Body of pancreas (tissue), 4 donors: ENCODE data around the gene UGGT2. TPM values are rescaled to one million over a fixed set of nuclear protein-coding genes. Genes with fewer than 3 reads are reported as not detected.
A peak's percentile ranks its signal among the peaks of the same experiment; 100 is the strongest.

Experiments used
- ATAC-seq: fragments of 150-250 bp; one replicate; pipeline ENCODE4 v1.9.1; 2016
- DNase-seq, 4 donors: peaks; one replicate each; pipeline ENCODE4 v3.0.0-alpha.2; 2019
- H3K27ac ChIP-seq, 4 donors: fragments of 200-600 bp; sonication (generic); 1 replicate in 3 of 4; 2 replicates in 1 of 4; pipeline versions ENCODE4 v1.5.1 to v1.6.1; 2016 to 2019; ENCODE audit warnings: mild to moderate bottlenecking in 1 of 4, mixed read lengths in 1 of 4, moderate library complexity in 1 of 4
- H3K27me3 ChIP-seq, 2 donors: fragments of 200-600 bp; sonication (generic); one replicate each; pipeline ENCODE4 v1.6.0; 2016; ENCODE audit warnings: mild to moderate bottlenecking in 1 of 2
- H3K36me3 ChIP-seq, 2 donors: fragments of 200-600 bp; sonication (generic); replicated peaks in 1 of 2; 2 replicates each; pipeline ENCODE4 v1.5.1; 2016; ENCODE audit warnings: low read depth in 2 of 2; ENCODE audit not compliant: insufficient read depth in 1 of 2
- H3K4me1 ChIP-seq: fragments of 200-600 bp; sonication (generic); one replicate; pipeline ENCODE4 v1.6.0; 2016
- H3K4me3 ChIP-seq, 2 donors: fragments of 200-600 bp; sonication (generic); 1 replicate in 1 of 2; 2 replicates in 1 of 2; pipeline ENCODE4 v1.5.1; 2016 to 2019
- H3K9me3 ChIP-seq, 3 donors: fragments of 200-600 bp; sonication (generic); 1 replicate in 2 of 3; 2 replicates in 1 of 3; pipeline ENCODE4 v1.5.1; 2016
- POLR2A ChIP-seq, 3 donors: fragments of 450-650 bp; IDR thresholded peaks; one replicate each; pipeline ENCODE4 v1.6.1; 2016; ENCODE audit warnings: antibody characterized with exemption in 3 of 3, mild to moderate bottlenecking in 2 of 3
- WGBS, 2 donors: methylation state at CpG; one replicate each; pipeline ENCODE4 v1.1.5; 2017; 5-methylcytosine and 5-hydroxymethylcytosine counted together
- intact Hi-C: fragments of 100-400 bp; cut with DNase I; formaldehyde crosslinking; loops from one replicate; pipeline ENCODE4 v1.15.1; 2023
- total RNA-seq, 2 donors: library from RNA; depleted of rRNA; stranded (reverse); fragments of >200 nt; gene quantifications; one replicate each; pipeline ENCODE4 v1.1.0, GENCODE V29; 2016
- TF ChIP-seq, protein P1 (sequence below), 7 experiments: fragments of 450-650 bp in 4 of 7; fragments of 200-600 bp in 3 of 7; sonication (generic) in 3 of 7; IDR thresholded peaks; one replicate each; pipeline ENCODE4 v1.5.1; 2016 to 2019; ENCODE audit warnings: antibody characterized with exemption in 7 of 7

Gene UGGT2
- total RNA-seq, 2 donors from 2014 or later = 49.8 TPM

DNA sequence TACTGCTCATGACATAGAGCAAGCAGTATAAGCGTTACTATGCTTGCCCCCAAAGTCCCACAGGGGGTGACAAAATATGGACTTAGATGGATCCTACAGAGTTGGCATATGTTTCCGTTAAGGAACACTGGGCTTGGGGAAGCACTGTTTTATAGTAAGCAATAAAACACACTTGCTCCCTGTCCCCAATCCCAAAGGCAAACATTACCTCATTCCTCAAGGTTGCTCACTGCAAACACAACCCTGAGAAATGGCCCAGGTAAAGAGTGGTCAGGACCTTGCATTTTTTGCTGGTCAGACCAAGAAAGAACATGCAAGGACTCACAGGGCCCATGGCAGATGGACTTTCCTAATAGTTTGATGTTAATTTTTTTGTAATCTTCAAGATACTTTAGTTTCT is 32.3 kb downstream of the UGGT2 start:
- intact Hi-C loops = no loop called here

DNA sequence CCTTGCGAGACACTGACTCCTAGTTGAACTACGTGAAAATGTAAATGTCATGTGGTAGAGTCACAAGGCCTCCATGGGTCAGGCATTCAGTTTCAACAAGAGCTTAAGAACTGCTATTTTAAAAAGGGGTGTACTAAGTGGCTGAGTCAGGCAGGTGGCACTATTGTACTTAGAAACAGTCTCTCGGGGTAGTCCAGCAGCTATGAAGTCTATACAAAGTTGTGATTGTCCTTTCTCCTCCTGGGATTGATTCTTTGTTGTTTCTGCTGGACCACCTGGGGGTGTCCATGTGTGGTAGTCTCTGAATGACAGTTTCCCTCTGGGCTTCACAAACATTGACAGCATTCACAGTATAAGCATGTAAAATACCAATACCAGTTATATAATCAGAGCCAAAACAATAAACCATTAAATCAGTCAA is 33.0 kb downstream of the UGGT2 start:
- DNase-seq = peak; percentile 69 to 82 (median 74)
- Histone ChIP-seq H3K4me1 (peaks cover 24% of the 10 kb centered on the region), H3K4me3 (no peak overlapping the region), H3K27me3 (no peaks in the 10 kb centered on the region), H3K27ac (peak overlapping the region; percentile 33 to 82 (median 62)), H3K9me3 (peaks cover 0 to 8% (median 0%) of the 10 kb centered on the region in 3 donors), H3K36me3 (peaks cover 0 to 1% of the 10 kb centered on the region in 2 donors)
- TF ChIP-seq, protein P1, sequence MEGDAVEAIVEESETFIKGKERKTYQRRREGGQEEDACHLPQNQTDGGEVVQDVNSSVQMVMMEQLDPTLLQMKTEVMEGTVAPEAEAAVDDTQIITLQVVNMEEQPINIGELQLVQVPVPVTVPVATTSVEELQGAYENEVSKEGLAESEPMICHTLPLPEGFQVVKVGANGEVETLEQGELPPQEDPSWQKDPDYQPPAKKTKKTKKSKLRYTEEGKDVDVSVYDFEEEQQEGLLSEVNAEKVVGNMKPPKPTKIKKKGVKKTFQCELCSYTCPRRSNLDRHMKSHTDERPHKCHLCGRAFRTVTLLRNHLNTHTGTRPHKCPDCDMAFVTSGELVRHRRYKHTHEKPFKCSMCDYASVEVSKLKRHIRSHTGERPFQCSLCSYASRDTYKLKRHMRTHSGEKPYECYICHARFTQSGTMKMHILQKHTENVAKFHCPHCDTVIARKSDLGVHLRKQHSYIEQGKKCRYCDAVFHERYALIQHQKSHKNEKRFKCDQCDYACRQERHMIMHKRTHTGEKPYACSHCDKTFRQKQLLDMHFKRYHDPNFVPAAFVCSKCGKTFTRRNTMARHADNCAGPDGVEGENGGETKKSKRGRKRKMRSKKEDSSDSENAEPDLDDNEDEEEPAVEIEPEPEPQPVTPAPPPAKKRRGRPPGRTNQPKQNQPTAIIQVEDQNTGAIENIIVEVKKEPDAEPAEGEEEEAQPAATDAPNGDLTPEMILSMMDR (IDR thresholded peaks at IDR 0.05) = peak; percentile 48 to 93 (median 88)
- no peak for TF ChIP-seq POLR2A (IDR thresholded peaks at IDR 0.05)
- 17 to 19% methylated on average over 3 of the region's 3 CpGs for WGBS, 2 donors
- peak; percentile 94 for ATAC-seq
- intact Hi-C loops = no loop called here

More for the DNA sequence above, 32.3 kb downstream of the UGGT2 start:
- no peaks in the 10 kb centered on the region for H3K27me3 ChIP-seq
- 42% methylated on average over 2 of the region's 2 CpGs for WGBS, 2 donors
- H3K4me1 ChIP-seq = peaks cover 24% of the 10 kb centered on the region
- TF ChIP-seq, protein P1 (IDR thresholded peaks at IDR 0.05) = no peak
- peak in 2 of 3 donors; percentile 39 to 44 for TF ChIP-seq POLR2A (IDR thresholded peaks at IDR 0.05)
- H3K27ac ChIP-seq = peak overlapping the region; percentile 33 to 82 (median 62)
- peak; percentile 97 for ATAC-seq
- H3K36me3 ChIP-seq = peaks cover 0 to 1% of the 10 kb centered on the region in 2 donors
- no peak overlapping the region for H3K4me3 ChIP-seq
- peak; percentile 56 to 76 (median 64) for DNase-seq
- H3K9me3 ChIP-seq = peaks cover 0 to 5% (median 0%) of the 10 kb centered on the region in 3 donors

DNA sequence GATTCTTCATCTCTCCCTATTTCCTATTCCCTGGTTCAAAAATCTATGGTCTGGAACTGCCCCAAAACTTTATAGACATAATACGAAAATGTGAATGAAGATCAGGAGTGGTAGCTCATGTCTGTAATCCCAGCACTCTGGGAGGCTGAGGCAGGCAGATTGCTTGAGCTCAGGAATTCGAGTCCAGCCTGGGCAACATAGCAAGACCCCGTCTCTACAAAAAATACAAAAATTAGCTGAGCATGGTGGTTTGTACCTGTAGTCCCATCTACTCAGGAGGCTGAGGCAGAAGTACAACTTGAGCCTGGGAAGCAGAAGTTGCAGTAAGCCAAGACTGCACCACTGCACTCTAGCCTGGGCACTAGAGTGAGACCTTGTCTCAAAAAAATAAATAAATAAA is 35.1 kb downstream of the UGGT2 start:
- H3K36me3 ChIP-seq = peaks cover 0 to 1% of the 10 kb centered on the region in 2 donors
- 89% methylated on average over 3 of the region's 3 CpGs for WGBS, 2 donors
- intact Hi-C loops = loop anchor here (10.0 kb wide), 1 partner anchor 797 kb away; no protein-coding TSS in a partner anchor
- DNase-seq = no peak
- TF ChIP-seq POLR2A (IDR thresholded peaks at IDR 0.05) = no peak
- TF ChIP-seq, protein P1 (IDR thresholded peaks at IDR 0.05) = no peak
- no peak overlapping the region for H3K4me3 ChIP-seq
- H3K4me1 ChIP-seq = peaks cover 24% of the 10 kb centered on the region
- H3K27ac ChIP-seq = no peak overlapping the region
- H3K27me3 ChIP-seq = no peaks in the 10 kb centered on the region
- no peak for ATAC-seq
- H3K9me3 ChIP-seq = peaks cover 0 to 8% (median 0%) of the 10 kb centered on the region in 3 donors

DNA sequence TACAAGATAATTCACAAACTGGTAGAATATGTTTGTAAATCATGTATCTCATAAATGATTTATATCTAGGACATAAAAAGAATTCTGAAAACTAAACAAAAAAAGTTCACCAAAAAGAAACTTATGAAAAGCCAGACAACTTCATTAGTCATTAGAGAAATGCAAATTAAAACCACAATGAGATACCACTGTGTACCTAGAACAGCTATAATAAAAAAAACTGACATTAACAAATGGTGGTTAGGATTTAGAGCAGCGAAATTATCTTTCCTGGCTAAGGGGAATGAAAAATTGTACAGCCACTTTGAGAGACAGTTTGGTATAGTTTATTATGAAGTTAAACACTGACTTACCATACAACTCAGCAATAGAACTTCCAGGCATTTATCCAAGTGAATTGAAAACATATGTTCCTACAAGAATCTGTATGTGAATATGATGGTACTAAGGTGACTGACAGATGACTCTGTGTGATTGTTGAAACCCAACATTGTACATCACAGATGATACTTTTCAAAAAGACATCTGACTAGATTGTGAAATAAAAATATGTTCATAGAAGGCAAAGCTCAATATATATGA is 41.8 kb downstream of the UGGT2 start:
- TF ChIP-seq, protein P1 (IDR thresholded peaks at IDR 0.05) = no peak
- TF ChIP-seq POLR2A (IDR thresholded peaks at IDR 0.05) = no peak
- DNase-seq (no peak), ATAC-seq (no peak)
- no peaks in the 10 kb centered on the region for H3K27me3 ChIP-seq
- peaks cover 0 to 7% (median 0%) of the 10 kb centered on the region in 3 donors for H3K9me3 ChIP-seq
- H3K4me3 ChIP-seq = no peak overlapping the region
- no peaks in the 10 kb centered on the region for H3K4me1 ChIP-seq
- H3K36me3 ChIP-seq = no peaks in the 10 kb centered on the region
- intact Hi-C loops = loop anchor here (10.0 kb wide), 1 partner anchor 803 kb away; no protein-coding TSS in a partner anchor
- no peak overlapping the region for H3K27ac ChIP-seq
- 68 to 70% methylated on average over 1 of the region's 1 CpG for WGBS, 2 donors

DNA sequence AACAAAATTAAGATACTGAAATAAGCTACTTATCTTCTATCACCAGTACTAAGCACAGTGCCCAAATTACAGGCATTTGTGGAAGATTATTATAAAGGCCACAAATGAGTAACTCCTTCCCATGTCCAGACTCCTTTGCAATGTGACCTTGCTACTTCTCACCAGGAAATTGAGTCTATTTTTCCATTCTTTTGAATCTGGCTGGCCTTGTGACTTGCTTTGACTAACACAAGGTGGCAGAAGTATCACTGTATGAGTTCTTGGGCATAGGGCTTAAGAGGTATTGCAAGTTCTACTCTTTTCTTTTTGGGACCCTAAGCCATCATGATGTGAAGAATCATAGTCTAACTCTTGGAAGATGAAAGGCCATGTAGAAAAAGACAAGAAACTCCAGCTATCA is 49.9 kb downstream of the UGGT2 start:
- Histone ChIP-seq H3K4me1 (no peaks in the 10 kb centered on the region), H3K4me3 (no peak overlapping the region), H3K9me3 (no peaks in the 10 kb centered on the region), H3K36me3 (no peaks in the 10 kb centered on the region), H3K27me3 (no peaks in the 10 kb centered on the region), H3K27ac (no peak overlapping the region)
- DNase-seq = no peak
- ATAC-seq = no peak
- TF ChIP-seq, protein P1 (IDR thresholded peaks at IDR 0.05) = peak in 2 of 7 experiments; percentile 15
- TF ChIP-seq POLR2A (IDR thresholded peaks at IDR 0.05) = no peak
- intact Hi-C loops = no loop called here
